IMR-90 (cell line): ENCODE data around the gene TBCE.

ENCODE experiments used
- CTCF ChIP-seq: conservative IDR thresholded peaks from 2 replicates; pipeline ENCODE4 v1.5.1; 2012; ENCODE audit warnings: mild to moderate bottlenecking, low read depth, low read length, improper control_type of control experiment
- MAZ ChIP-seq: IDR thresholded peaks from 2 replicates; pipeline ENCODE4 v1.6.1; 2012; ENCODE audit warnings: low read depth, mild to moderate bottlenecking, low read length, improper control_type of control experiment, moderate library complexity, borderline replicate concordance
- POLR2A ChIP-seq: IDR thresholded peaks from 2 replicates; pipeline ENCODE4 v1.6.1; 2012; ENCODE audit warnings: mild to moderate bottlenecking, low read depth, low read length
- RAD21 ChIP-seq: IDR thresholded peaks from 2 replicates; pipeline ENCODE4 v1.6.1; 2012; ENCODE audit warnings: low read length, improper control_type of control experiment

DNA sequence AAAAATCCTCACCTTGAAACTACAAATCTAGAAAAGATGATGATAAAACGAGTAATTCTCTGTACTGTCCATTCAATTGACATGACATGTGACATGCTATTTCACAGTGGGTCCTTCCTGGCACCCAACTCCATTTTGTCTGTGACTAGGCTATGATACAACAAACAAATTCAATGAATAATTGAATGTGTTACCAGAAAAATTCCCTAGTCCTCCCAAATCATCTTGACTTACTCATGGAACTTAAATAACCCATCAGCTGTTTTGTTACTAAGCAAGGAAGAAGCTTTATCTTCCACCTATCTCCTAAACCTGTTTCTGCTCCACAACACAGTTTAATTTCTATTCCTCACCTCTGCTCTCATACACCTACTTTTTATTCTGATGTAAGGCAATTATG lies 106.6 kb downstream of the TBCE start:
- no peak for TF ChIP-seq CTCF
- no peak for TF ChIP-seq MAZ
- no peak for TF ChIP-seq RAD21
- TF ChIP-seq POLR2A, result no peak
